HFF-Myc (cell line): ENCODE data around the gene AK5.
"Not testable (repeated sequence)": the region's sequence is repeated elsewhere in the genome, so short reads cannot be mapped to it uniquely, and the experiment has no call there.

ENCODE experiments used
- DNase-seq: peaks from one replicate; pipeline ENCODE4 v3.0.0-alpha.2; 2011; ENCODE audit warnings: low read depth; ENCODE audit errors: extremely low read depth
- H3K4me3 ChIP-seq: replicated peaks from 2 replicates; pipeline ENCODE4 v1.5.1; 2011; ENCODE audit warnings: low read depth, mild to moderate bottlenecking, control low read depth, low read length
- TF ChIP-seq, protein P1 (sequence below): IDR thresholded peaks from 2 replicates; pipeline ENCODE4 v1.5.1; 2012; ENCODE audit warnings: mild to moderate bottlenecking, low read depth, low read length, control low read depth; ENCODE audit errors: missing control alignments

Gene AK5

GRCh38 chr1:77400781-77401180, 119.0 kb downstream of the AK5 start:
- no peak for DNase-seq
- no peak overlapping the region for H3K4me3 ChIP-seq
- TF ChIP-seq, protein P1, sequence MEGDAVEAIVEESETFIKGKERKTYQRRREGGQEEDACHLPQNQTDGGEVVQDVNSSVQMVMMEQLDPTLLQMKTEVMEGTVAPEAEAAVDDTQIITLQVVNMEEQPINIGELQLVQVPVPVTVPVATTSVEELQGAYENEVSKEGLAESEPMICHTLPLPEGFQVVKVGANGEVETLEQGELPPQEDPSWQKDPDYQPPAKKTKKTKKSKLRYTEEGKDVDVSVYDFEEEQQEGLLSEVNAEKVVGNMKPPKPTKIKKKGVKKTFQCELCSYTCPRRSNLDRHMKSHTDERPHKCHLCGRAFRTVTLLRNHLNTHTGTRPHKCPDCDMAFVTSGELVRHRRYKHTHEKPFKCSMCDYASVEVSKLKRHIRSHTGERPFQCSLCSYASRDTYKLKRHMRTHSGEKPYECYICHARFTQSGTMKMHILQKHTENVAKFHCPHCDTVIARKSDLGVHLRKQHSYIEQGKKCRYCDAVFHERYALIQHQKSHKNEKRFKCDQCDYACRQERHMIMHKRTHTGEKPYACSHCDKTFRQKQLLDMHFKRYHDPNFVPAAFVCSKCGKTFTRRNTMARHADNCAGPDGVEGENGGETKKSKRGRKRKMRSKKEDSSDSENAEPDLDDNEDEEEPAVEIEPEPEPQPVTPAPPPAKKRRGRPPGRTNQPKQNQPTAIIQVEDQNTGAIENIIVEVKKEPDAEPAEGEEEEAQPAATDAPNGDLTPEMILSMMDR, result no peak

- TF ChIP-seq, protein P1, result no peak
- DNase-seq, result no peak
- no peak overlapping the region for H3K4me3 ChIP-seq
Measured at GRCh38 chr1:77401384-77401783, 119.6 kb downstream of the AK5 start.

- TF ChIP-seq, protein P1, result no peak
- DNase-seq, result no peak
- no peak overlapping the region for H3K4me3 ChIP-seq
Measured at GRCh38 chr1:77405186-77405585, 123.4 kb downstream of the AK5 start.

- peak; percentile 48 for DNase-seq
- no peak overlapping the region for H3K4me3 ChIP-seq
- TF ChIP-seq, protein P1, result no peak
Measured at GRCh38 chr1:77406661-77407060, 124.8 kb downstream of the AK5 start.

DNA sequence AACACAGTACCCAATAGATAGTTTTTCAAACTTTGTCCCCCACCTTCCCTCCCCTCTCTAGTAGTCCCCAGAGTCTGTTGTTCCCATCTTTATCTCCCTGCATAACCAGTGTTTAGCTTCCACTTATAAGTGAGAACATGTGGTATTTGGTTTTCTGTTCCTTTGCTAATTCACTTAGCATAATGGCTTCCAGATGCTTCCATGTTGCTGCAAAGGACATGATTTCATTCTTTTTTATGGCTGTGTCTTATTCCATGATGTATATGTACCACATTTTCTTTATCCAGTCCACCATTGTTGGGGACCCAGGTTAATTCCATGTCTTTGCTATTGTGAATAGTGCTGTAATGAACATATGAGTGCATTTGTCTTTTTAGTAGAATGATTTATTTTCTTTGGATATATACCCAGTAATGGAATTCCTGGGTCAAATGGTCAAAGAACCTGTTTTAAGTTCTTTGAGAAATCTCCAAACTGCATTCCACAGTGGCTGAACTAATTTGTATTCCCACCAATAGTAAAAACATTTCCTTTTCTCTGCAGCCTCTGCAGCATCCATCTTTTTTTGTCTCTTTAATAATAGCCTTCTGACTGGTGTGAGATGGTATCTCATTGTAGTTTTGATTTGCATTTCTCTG, 126.0 kb downstream of the AK5 start:
- TF ChIP-seq, protein P1, result no peak
- DNase-seq, result peak; percentile 56
- no peak overlapping the region for H3K4me3 ChIP-seq

DNA sequence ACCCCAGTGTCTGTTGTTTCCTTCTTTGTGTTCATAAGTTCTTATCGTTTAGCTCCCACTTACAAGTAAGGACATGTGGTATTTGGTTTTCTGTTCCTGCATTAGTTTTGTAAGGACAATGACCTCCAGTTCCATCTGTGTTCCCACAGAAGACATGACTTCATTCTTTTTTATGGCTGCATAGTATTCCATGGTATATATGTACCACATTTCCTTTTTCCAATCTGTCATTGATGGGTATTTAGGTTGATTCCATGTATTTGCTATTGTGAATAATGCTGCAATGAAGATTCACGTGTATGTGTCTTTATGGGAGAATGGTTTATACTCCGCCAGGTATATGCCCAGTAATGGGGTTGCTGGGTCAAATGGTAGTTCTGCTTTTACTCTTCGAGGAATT, 127.1 kb downstream of the AK5 start:
- DNase-seq, H3K4me3 ChIP-seq: not testable (repeated sequence)

- DNase-seq, result peak; percentile 35
Measured at GRCh38 chr1:77412069-77412819, 130.4 kb downstream of the AK5 start.

More at GRCh38 chr1:77412069-77412819, 130.4 kb downstream of the AK5 start:
- no peak overlapping the region for H3K4me3 ChIP-seq
- TF ChIP-seq, protein P1, result no peak
